SK-N-MC (cell line): ENCODE measurements around the gene TMEM269.
"Not testable (repeated sequence)": the region's sequence is repeated elsewhere in the genome, so short reads cannot be mapped to it uniquely, and the experiment has no call there.

Source experiments
- DNase-seq: peaks from one replicate; pipeline ENCODE4 v3.0.0-alpha.2; 2011; ENCODE audit warnings: low read depth, low spot score
- H3K27ac ChIP-seq: fragments of 200-600 bp; sonication (generic); 2 replicates; pipeline ENCODE4 v1.5.1; 2016; ENCODE audit warnings: mixed run types
- H3K36me3 ChIP-seq: fragments of 200-600 bp; sonication (generic); 2 replicates; pipeline ENCODE4 v1.6.1; 2017; ENCODE audit warnings: antibody characterized with exemption, low read length, mixed read lengths; ENCODE audit not compliant: insufficient read depth
- H3K4me3 ChIP-seq: fragments of 200-600 bp; sonication (generic); 2 replicates; pipeline ENCODE4 v1.5.1; 2016
- H3K9ac ChIP-seq: fragments of 200-600 bp; sonication (generic); 2 replicates; pipeline ENCODE4 v1.8.0; 2017; ENCODE audit warnings: mixed run types, mixed read lengths; ENCODE audit not compliant: insufficient read length
- H3K9me3 ChIP-seq: fragments of 200-600 bp; sonication (generic); 2 replicates; pipeline ENCODE4 v1.6.1; 2017; ENCODE audit warnings: low read depth, mild to moderate bottlenecking, antibody characterized with exemption, low read length, moderate library complexity, mixed read lengths
- EZH2 ChIP-seq: fragments of 200-600 bp; sonication (generic); IDR thresholded peaks from one replicate; pipeline ENCODE4 v1.6.1; 2017; ENCODE audit warnings: antibody characterized with exemption
- FOXP2 ChIP-seq: optimal IDR thresholded peaks from 2 replicates; pipeline ENCODE3; 2011; ENCODE audit warnings: mild to moderate bottlenecking, moderate library complexity; ENCODE audit not compliant: insufficient read depth; ENCODE audit errors: extremely low read length, control extremely low read depth
- POLR2AphosphoS5 ChIP-seq: IDR thresholded peaks from 2 replicates; pipeline ENCODE4 v1.6.1; 2012; ENCODE audit warnings: mild to moderate bottlenecking, low read depth, low read length, borderline replicate concordance

TMEM269 gene

DNA sequence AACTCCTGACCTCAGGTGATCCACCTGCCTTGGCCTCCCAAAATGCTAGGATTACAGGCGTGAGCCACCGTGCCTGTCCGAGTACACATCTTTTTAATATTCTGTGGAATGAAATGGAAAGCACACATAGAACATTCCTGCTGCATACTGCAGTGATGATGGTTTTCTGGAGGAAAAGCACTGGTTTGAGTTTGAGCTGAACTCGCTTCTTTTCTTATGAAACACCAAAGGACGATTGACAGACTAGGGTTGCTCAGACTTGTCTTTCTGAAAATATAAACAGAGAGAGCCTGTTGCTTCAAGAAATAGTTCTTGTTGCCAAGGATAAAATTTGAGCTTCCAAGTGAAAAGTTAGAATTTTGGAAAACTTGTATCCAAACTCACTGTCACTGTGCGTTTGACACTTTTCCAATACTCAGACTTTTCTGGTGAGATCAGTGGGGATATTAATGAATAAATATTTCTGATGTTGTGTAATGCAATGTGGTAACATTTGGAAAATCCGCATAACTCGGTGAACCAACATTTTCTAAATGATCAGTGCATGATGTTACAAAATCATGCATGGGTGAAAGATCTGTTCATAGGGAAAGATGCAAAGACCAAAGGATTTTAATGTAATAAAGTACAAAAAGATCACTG is 17.2 kb downstream of the TMEM269 start:
- no peak for DNase-seq
- no peaks in the 10 kb centered on the region for H3K9me3 ChIP-seq
- H3K27ac ChIP-seq: no peak overlapping the region
- peaks cover 17% of the 10 kb centered on the region for H3K36me3 ChIP-seq
- TF ChIP-seq POLR2AphosphoS5 (no peak), FOXP2 (no peak), EZH2 (no peak)
- no peak overlapping the region for H3K9ac ChIP-seq
- H3K4me3 ChIP-seq: no peak overlapping the region

DNA sequence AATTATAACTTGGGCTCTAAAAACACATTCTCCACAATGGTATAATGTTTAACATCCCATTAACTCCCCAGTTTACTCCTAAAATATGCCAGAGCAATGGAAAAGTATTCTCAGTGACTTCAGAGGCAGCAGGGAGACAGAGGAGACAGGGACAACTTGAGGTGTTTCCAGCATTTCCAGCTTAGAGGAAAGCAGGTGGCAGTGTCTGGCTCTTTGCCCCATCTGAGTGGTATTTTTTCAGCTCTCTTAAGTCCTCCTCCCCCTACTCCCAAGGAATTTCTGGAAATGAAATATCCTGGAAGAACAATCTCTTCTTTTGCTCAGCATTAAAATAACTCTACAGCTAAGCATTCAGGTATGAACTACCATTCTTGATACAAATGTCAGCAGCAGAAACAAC is 21.4 kb downstream of the TMEM269 start:
- no peak for TF ChIP-seq FOXP2
- TF ChIP-seq EZH2: no peak
- TF ChIP-seq POLR2AphosphoS5: no peak
- Histone ChIP-seq H3K9ac (no peak overlapping the region), H3K9me3 (no peaks in the 10 kb centered on the region), H3K4me3 (no peak overlapping the region), H3K27ac (no peak overlapping the region), H3K36me3 (peaks cover 23% of the 10 kb centered on the region)
- no peak for DNase-seq

DNA sequence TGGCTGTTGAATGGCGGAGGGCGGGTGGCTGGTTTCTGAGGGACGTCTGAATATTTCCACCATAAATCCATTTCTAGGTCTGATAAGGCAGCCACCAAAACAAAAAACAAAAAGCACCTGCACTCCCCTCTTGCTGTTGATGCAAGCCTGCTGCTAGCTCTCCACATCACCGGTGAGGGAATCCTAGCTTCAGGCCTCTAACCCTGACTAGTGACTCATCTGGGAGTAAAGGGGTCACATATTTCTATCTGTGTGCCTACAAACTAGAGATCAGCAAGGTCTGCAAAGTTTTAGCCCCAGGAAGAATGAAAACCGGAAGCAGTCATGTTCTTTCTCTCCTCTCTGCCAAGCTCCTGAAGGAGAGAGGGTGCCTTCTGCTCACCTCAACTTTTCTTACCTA is 21.8 kb downstream of the TMEM269 start:
- no peak for DNase-seq
- peaks cover 25% of the 10 kb centered on the region for H3K36me3 ChIP-seq
- no peak overlapping the region for H3K9ac ChIP-seq
- no peak overlapping the region for H3K4me3 ChIP-seq
- TF ChIP-seq FOXP2: no peak
- TF ChIP-seq POLR2AphosphoS5: no peak
- no peak for TF ChIP-seq EZH2
- H3K9me3 ChIP-seq: no peaks in the 10 kb centered on the region
- H3K27ac ChIP-seq: no peak overlapping the region

DNA sequence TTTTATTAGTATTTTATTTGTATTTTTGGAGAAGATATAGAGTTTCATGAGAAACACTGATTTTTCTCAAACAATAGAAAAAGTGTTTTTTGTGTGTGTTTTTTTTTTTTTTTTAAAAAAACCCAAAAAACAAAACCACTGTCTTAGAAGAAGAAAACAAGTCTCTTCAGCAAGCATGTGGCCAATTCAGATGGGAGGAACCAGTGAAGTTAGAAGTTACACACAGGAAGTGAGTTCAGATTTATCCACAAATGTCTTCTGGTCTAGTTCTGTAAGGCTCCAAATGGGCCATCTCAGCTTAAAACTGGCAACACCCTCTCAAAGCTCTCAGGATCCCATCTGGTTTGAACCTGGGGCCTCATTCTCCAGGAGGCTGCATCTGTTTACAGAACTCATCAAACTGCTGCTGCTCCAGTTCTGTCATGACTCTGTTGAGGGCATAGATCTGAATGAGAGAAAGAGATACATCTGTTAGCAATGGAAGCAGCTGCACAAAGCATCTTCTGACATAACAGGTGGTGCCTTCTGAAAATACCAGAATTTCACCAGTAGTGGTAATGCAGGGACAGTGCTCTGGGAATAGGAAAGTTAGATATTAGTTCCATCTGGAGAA is 22.4 kb downstream of the TMEM269 start:
- TF ChIP-seq POLR2AphosphoS5: no peak
- no peak for TF ChIP-seq EZH2
- no peak for TF ChIP-seq FOXP2
- Histone ChIP-seq H3K4me3 (no peak overlapping the region), H3K9me3 (no peaks in the 10 kb centered on the region), H3K9ac (no peak overlapping the region), H3K36me3 (peaks cover 25% of the 10 kb centered on the region), H3K27ac (no peak overlapping the region)
- no peak for DNase-seq

DNA sequence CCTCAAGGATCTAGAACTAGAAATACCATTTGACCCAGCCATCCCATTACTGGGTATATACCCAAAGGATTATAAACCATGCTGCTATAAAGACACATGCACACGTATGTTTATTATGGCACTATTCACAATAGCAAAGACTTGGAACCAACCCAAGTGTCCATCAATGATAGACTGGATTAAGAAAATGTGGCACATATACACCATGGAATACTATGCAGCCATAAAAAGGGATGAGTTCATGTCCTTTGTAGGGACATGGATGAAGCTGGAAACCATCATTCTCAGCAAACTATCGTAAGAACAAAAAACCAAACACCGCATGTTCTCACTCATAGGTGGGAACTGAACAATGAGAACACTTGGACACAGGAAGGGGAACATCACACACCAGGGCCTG is 30.0 kb downstream of the TMEM269 start:
- not testable (repeated sequence) for H3K27ac ChIP-seq, H3K9me3 ChIP-seq, H3K9ac ChIP-seq, DNase-seq, H3K4me3 ChIP-seq, H3K36me3 ChIP-seq

DNA sequence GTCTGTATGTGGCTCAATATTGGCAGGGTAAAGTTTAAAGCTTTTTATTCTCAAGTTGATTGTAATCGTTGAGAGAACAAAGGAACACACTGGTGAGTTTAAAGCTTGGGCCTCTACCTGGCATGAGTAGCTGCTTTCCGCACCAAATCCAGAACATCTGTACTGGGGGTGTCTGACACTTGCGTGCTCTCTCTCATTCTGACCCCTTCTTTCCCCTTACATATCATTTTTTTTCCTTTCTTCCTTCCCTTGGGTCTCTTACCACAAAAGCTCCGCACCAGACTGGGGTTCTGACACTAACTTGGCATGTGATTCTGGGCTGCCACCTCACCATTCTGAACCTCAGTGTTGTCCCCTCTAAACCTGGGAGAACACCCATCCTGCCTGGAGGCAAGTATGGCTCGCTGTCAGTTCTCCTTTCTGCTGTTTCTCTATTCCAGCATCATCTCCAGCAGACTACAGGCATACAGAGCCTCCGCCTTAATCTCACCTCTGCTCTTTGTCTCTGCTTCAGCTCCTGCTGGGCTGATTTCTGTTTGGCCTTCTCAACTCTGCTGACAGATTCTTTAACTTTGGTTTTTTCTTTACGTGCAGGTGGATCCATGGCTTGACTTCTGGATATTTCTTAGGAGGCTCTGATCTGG is 31.3 kb downstream of the TMEM269 start:
- TF ChIP-seq POLR2AphosphoS5: no peak
- no peak for TF ChIP-seq EZH2
- TF ChIP-seq FOXP2: no peak
- Histone ChIP-seq H3K27ac (peak overlapping the region; percentile 45; the same call in 1 of the 2 replicates), H3K9me3 (no peaks in the 10 kb centered on the region), H3K36me3 (peaks cover 7% of the 10 kb centered on the region; the same call in 1 of the 2 replicates), H3K9ac (peak overlapping the region; percentile 59), H3K4me3 (peak overlapping the region; percentile 93)
- no peak for DNase-seq

DNA sequence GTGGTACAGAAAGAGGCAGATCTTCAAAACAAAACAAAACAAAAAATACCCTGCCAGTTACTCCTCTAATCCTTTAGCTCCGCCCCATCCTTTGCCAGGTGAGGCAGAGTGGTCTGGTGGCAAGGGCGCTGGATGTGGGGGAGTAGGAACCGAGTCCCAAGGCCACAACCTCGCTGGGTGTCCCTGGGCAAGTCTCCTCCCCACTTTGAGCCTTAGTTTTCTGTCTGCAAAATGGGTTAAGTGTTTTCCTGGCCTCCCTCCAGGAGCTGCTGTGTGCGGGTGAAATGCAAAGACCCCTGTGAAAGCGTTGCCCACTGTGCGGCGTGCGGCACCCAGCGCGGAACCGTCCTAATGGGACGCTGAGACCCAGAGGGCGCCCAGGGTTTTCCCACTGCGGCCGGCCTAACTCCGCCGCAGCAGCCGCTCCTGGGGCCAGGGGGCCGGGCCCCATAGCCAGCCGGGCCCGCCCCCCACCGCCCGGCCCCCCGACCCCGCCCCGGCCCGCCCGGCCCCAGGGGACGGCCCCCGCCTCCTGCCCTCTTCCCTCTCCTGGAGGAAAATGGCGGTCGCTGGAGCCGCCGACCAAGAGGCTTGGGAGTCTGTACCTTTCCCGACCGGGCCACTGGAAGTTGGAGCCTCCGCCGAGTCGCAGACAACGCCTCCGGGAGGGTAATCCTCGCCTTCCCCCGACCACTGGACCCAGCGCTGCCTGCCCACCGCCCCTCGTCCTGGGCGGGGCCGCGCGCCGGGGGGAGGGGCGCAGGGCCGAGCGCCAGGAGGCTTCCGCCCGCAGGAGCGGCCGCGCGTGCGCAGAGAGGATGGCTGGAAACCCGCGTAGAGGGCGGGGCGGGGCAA is 32.0 kb downstream of the TMEM269 start, which contains the start of the genes ERMAP and SVBP:
TSS of gene ERMAP (plus strand) at position 538 of the 855 bp plus-strand sequence. CDS start 13,327 bp downstream, outside the sequence.
TSS of gene SVBP (minus strand) at position 813 of the 855 bp plus-strand sequence. CDS start 853 bp downstream, outside the sequence.
- Histone ChIP-seq H3K9me3 (no peaks in the 10 kb centered on the region), H3K9ac (peak within 1 kb of the TSS; percentile 94), H3K27ac (peak within 1 kb of the TSS; percentile 94), H3K4me3 (peak within 1 kb of the TSS; percentile 93), H3K36me3 (0 out of 2 replicates have a peak, but pooled peaks cover 3% of the 10 kb centered on the region)
- TF ChIP-seq POLR2AphosphoS5 (peak; percentile 80), EZH2 (no peak), FOXP2 (no peak)
- no peak for DNase-seq

DNA sequence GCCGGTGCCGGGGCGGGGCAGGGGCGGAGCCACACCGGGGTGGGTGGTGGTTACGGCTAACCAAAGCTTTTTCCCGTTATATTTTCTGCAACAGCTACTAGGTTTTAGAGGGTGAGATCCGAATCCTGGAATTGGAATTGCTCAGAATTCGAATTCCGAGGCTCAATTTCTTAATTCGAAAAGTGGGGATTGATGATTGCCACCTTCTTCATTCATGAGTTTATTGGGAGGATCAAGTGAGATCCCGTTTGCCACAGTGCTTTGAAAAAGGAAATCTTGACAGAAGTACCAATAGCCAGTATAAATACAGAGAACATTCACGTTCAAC is 32.6 kb downstream of the TMEM269 start:
- Histone ChIP-seq H3K9me3 (no peaks in the 10 kb centered on the region), H3K27ac (no peak overlapping the region), H3K4me3 (peak overlapping the region; percentile 93), H3K36me3 (0 out of 2 replicates have a peak, but pooled peaks cover 3% of the 10 kb centered on the region), H3K9ac (peak overlapping the region; percentile 69)
- DNase-seq: no peak
- no peak for TF ChIP-seq FOXP2
- no peak for TF ChIP-seq EZH2
- no peak for TF ChIP-seq POLR2AphosphoS5
